GM12878 (cell line): ENCODE measurements around the gene DOCK2. TPM values are rescaled to one million over a fixed set of nuclear protein-coding genes. Genes with fewer than 3 reads are reported as not detected.

ENCODE experiments used
- ATAC-seq: fragments of 200-7000 bp; cut with Tn5 transposase; 3 replicates; pipeline ENCODE4 v1.9.1; 2020; ENCODE audit warnings: mild to moderate bottlenecking, moderate library complexity
- BruUV-seq: library from RNA; stranded (reverse); fragments of 400-500 nt; replicated peaks from 2 replicates; lab custom pipeline; 2021; lab: Mats Ljungman, UMichigan
- CTCF ChIA-PET: fragments of 300-600 bp; sonication (Branson Sonifier 250); formaldehyde crosslinking; extraction: SDS; loops from one replicate; lab custom pipeline; 2021; ENCODE audit warnings: inconsistent platforms; lab: Yijun Ruan, JAX
- POLR2A ChIA-PET: fragments of 350-600 bp; formaldehyde crosslinking; extraction: SDS; loops from one replicate; lab custom pipeline; 2021; ENCODE audit warnings: inconsistent platforms; lab: Charles Lee
- RAD21 ChIA-PET: fragments of 300-600 bp; sonication (Branson Sonifier 250); formaldehyde crosslinking; loops from one replicate; lab custom pipeline; 2023; ENCODE audit warnings: antibody characterized with exemption; ENCODE audit not compliant: unreplicated experiment; lab: Charles Lee
- SMC1A ChIA-PET: fragments of 300-600 bp; sonication (Branson Sonifier 250); formaldehyde crosslinking; loops from one replicate; lab custom pipeline; 2023; ENCODE audit not compliant: unreplicated experiment, uncharacterized antibody; lab: Charles Lee
- DNase-seq: peaks from one replicate; pipeline ENCODE4 v3.0.0-alpha.2; 2011; ENCODE audit warnings: low read depth, low spot score
- FAIRE-seq: peaks from 3 replicates; lab custom pipeline; 2011; peaks lifted over from hg19 to GRCh38; lab: Jason Lieb, UNC
- H2AFZ ChIP-seq: 2 replicates; pipeline ENCODE4 v1.6.0; 2011; ENCODE audit warnings: low read depth, low read length, control low read depth; ENCODE audit not compliant: control insufficient read depth
- H3K27ac ChIP-seq: 2 replicates; pipeline ENCODE4 v1.5.1; 2011; ENCODE audit warnings: control low read depth; ENCODE audit not compliant: control insufficient read depth, insufficient read depth
- H3K27me3 ChIP-seq, 2 experiments: replicated peaks in 1 of 2; 2 replicates each; pipeline versions ENCODE4 v1.6.0 to v1.6.1; 2011; ENCODE audit warnings: low read length in 1 of 2; ENCODE audit not compliant: control insufficient read depth in 2 of 2, insufficient read depth in 2 of 2
- H3K36me3 ChIP-seq, 2 experiments: 2 replicates each; pipeline ENCODE4 v1.5.1; 2011; ENCODE audit warnings: low read length in 1 of 2; ENCODE audit not compliant: control insufficient read depth in 2 of 2, insufficient read depth in 2 of 2
- H3K4me1 ChIP-seq: 2 replicates; pipeline ENCODE4 v1.6.1; 2011; ENCODE audit warnings: mild to moderate bottlenecking, low read length, moderate library complexity, mixed read lengths; ENCODE audit not compliant: control insufficient read depth, insufficient read depth
- H3K4me2 ChIP-seq: 2 replicates; pipeline ENCODE4 v1.6.0; 2011; ENCODE audit warnings: control low read depth; ENCODE audit not compliant: control insufficient read depth, insufficient read depth
- H3K4me3 ChIP-seq: fragments of 200-600 bp; sonication (generic); 2 replicates; pipeline ENCODE4 v1.5.1; 2016
- H3K79me2 ChIP-seq: 2 replicates; pipeline ENCODE4 v1.6.0; 2011; ENCODE audit warnings: low read length; ENCODE audit not compliant: control insufficient read depth, insufficient read depth
- H3K9ac ChIP-seq: 2 replicates; pipeline ENCODE4 v1.8.0; 2011; ENCODE audit warnings: low read length, control low read depth, mixed read lengths; ENCODE audit not compliant: control insufficient read depth, insufficient read depth
- H3K9me3 ChIP-seq: replicated peaks from 3 replicates; pipeline ENCODE4 v1.5.1; 2011; ENCODE audit warnings: mild to moderate bottlenecking, low read length; ENCODE audit not compliant: control insufficient read depth, insufficient read depth
- H4K20me1 ChIP-seq: 2 replicates; pipeline ENCODE4 v1.6.0; 2011; ENCODE audit not compliant: control insufficient read depth, insufficient read depth
- CTCF ChIP-seq, 3 experiments: IDR thresholded peaks in 2 of 3; conservative IDR thresholded peaks in 1 of 3; 2 replicates each; pipeline ENCODE4 v1.5.1; 2011; ENCODE audit warnings: low read depth in 3 of 3, low read length in 3 of 3, mild to moderate bottlenecking in 3 of 3, control low read depth in 2 of 3, moderate library complexity in 2 of 3, inconsistent platforms in 1 of 3, mixed read lengths in 1 of 3; ENCODE audit not compliant: control insufficient read depth in 2 of 3, insufficient read depth in 1 of 3; ENCODE audit errors: extremely low read depth in 1 of 3
- HCFC1 ChIP-seq: fragments of 150-350 bp; IDR thresholded peaks from 2 replicates; pipeline ENCODE4 v1.6.1; 2014; ENCODE audit warnings: low read length
- HDAC2 ChIP-seq: fragments of 200-600 bp; sonication (generic); IDR thresholded peaks from 2 replicates; pipeline ENCODE4 v1.6.1; 2017
- RAD21 ChIP-seq: IDR thresholded peaks from 2 replicates; pipeline ENCODE4 v1.6.1; 2011; ENCODE audit warnings: mild to moderate bottlenecking, low read depth, low read length, moderate library complexity; ENCODE audit not compliant: insufficient read depth
- SMC3 ChIP-seq: IDR thresholded peaks from 2 replicates; pipeline ENCODE4 v1.6.1; 2011; ENCODE audit warnings: low read length, improper control_type of control experiment, borderline replicate concordance
- WGBS: methylation state at CpG from one replicate; pipeline ENCODE4 v1.1.6; 2016; ENCODE audit warnings: low lambda C conversion rate; ENCODE audit not compliant: insufficient replicate concordance, insufficient coverage; ENCODE audit errors: missing lambda C conversion rate; 5-methylcytosine and 5-hydroxymethylcytosine counted together
- in situ Hi-C: fragments of 300-500 bp; cut with MboI; formaldehyde crosslinking; loops from 9 replicates; pipeline ENCODE4 v1.14.3; 2018; ENCODE audit warnings: mixed read lengths
- intact Hi-C: fragments of 100-400 bp; cut with micrococcal nuclease; formaldehyde crosslinking; loops from one replicate; pipeline ENCODE4 v1.14.2; 2022; ENCODE audit not compliant: unreplicated experiment
- polyA plus RNA-seq, 11 experiments: library from polyadenylated mRNA; depleted of rRNA in 4 of 11; unstranded in 6 of 11; stranded (reverse) in 5 of 11; fragments of >200 nt; fragmentation: Nextera tagmentation in 4 of 11; fragmentation: Illumina TruSeq in 1 of 11; extraction: Ambion mirVana in 4 of 11; extraction: Trizol in 1 of 11; gene quantifications; 1 replicate in 1 of 11; 2 replicates in 10 of 11; pipeline versions ENCODE4 v1.2.1 to v1.2.3, GENCODE V29; 2011 to 2016; ENCODE audit warnings: inconsistent platforms in 2 of 11, missing spikeins in 2 of 11, low read depth in 1 of 11
- total RNA-seq, 4 experiments: library from RNA; depleted of rRNA in 3 of 4; stranded (reverse); fragments of >200 nt in 3 of 4; fragmentation: Illumina TruSeq in 1 of 4; extraction: Trizol in 1 of 4; gene quantifications; 2 replicates each; pipeline versions ENCODE4 v1.2.1 to v1.2.3, GENCODE V29; 2013 to 2021

DOCK2 gene
- total and polyA plus RNA-seq, 10 of the 15 experiments (the other 5 are each of a cell fraction or from before 2014, with no cell fraction given) = 34.2 to 192 (median 118) TPM

DNA sequence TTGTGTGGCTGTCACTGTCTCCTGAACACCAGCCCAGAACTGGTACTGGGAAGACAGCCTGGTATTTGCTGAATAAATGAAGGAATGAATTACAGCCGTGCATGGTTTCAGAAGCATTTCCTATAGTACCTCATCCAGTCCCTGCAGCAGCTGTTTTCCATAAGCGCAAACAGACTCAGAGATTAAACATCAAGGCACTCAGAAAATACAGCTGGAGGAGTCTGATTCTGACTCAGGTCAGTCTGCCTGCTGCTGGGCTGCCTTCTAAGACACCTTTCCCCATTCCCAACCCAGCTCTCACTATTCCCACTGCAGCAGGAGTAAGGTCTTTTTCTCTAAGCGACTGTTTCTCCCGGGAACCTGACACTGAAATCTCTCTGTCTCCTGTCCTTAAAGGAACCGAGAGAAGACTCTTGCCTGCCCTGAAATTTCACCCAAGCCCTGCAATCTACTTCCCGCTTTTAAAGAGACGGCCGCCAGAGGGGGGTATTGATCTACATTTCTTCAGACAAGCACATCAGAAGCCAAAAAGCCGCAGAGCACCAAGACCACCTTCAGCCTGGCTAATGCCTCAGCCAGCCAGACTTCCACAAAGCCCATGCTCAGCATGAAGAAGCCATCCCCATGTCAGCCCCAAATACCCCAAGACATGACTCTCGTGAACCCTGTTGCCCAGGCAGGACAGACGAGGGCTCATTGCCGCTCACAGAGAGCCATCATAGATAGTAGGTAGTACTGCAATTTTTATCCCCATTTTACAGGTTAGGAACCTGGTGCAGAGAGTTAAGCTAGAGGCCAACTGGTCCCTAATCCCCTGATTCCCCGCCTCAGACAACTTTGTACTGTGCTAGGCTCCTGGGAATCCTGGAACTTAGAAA, 463.2 kb downstream of the DOCK2 start:
- no peak overlapping the region for H3K4me2 ChIP-seq
- no peaks in the 10 kb centered on the region for H3K79me2 ChIP-seq
- H3K4me3 ChIP-seq = no peak overlapping the region
- ChIA-PET RAD21 (interaction anchor here (1.3 to 2.6 kb wide), 4 partner anchors 82 to 116 kb away, joined by 3 to 13 read pairs (median 8); no protein-coding TSS in a partner anchor), CTCF (interaction anchor here (0.6 to 6.0 kb wide), 19 partner anchors 10 to 1167 kb away, joined by 3 to 80 read pairs (median 4); no protein-coding TSS in a partner anchor), POLR2A (no interaction called here), SMC1A (interaction anchor here (0.6 to 3.5 kb wide), 8 partner anchors 17 to 398 kb away, joined by 3 to 35 read pairs (median 3); no protein-coding TSS in a partner anchor)
- no TSS peak for BruUV-seq
- peak; percentile 8 for DNase-seq
- TF ChIP-seq RAD21 (peak; percentile 88), HCFC1 (no peak), SMC3 (peak; percentile 79; the same call in 1 of the 2 replicates), HDAC2 (no peak), CTCF (IDR thresholded peaks at IDR 0.05 in 2 of 3, conservative IDR thresholded peaks at IDR 0.05 in 1 of 3; ENCODE audit: control insufficient read depth in 2 of 3, extremely low read depth in 1 of 3, insufficient read depth in 1 of 3, low read depth in 3 of 3, low read length in 3 of 3) (peak; percentile 56 to 71 (median 60))
- in situ Hi-C loops = loop anchor here (5.0 kb wide), 1 partner anchor 82 kb away; no protein-coding TSS in a partner anchor
- FAIRE-seq = no peak
- intact Hi-C loops = loop anchor here (1.0 to 10.0 kb wide), 4 partner anchors 84 to 320 kb away; no protein-coding TSS in a partner anchor
- H3K9me3 ChIP-seq = no peaks in the 10 kb centered on the region; the same call in 2 of the 3 replicates
- no peak overlapping the region for H3K27ac ChIP-seq
- no peaks in the 10 kb centered on the region for H3K4me1 ChIP-seq
- WGBS = 32% methylated on average over 13 of the region's 13 CpGs
- H3K9ac ChIP-seq = no peak overlapping the region
- H3K27me3 ChIP-seq = no peaks in the 10 kb centered on the region
- no peaks in the 10 kb centered on the region; the same call in 1 of the 2 replicates for H4K20me1 ChIP-seq
- H2AFZ ChIP-seq = no peak overlapping the region
- peak; percentile 86 for ATAC-seq
- H3K36me3 ChIP-seq = no peaks in the 10 kb centered on the region
